DOHH2 (cell line): ENCODE measurements around the gene SIDT2.
"Not testable (repeated sequence)": the region's sequence is repeated elsewhere in the genome, so short reads cannot be mapped to it uniquely, and the experiment has no call there.

Source experiments
- H3F3A ChIP-seq: fragments of 200-600 bp; sonication (generic), shearing (Covaris generic); 2 replicates; pipeline ENCODE4 v1.6.0; 2016; ENCODE audit warnings: antibody characterized with exemption, mild to moderate bottlenecking; ENCODE audit not compliant: control insufficient read depth, insufficient read depth
- H3K27ac ChIP-seq: fragments of 200-600 bp; sonication (generic); 2 replicates; pipeline ENCODE4 v1.5.1; 2014; ENCODE audit warnings: low read depth, mild to moderate bottlenecking, low read length, moderate library complexity
- H3K27me3 ChIP-seq: fragments of 200-600 bp; sonication (generic); 2 replicates; pipeline ENCODE4 v1.6.1; 2014; ENCODE audit warnings: mild to moderate bottlenecking, low read length, mixed read lengths; ENCODE audit not compliant: control insufficient read depth
- H3K36me3 ChIP-seq: fragments of 200-600 bp; sonication (generic); 2 replicates; pipeline ENCODE4 v1.6.1; 2014; ENCODE audit warnings: mild to moderate bottlenecking, low read length, moderate library complexity, mixed read lengths; ENCODE audit not compliant: control insufficient read depth
- H3K4me1 ChIP-seq: fragments of 200-600 bp; sonication (generic); 2 replicates; pipeline ENCODE4 v1.6.1; 2014; ENCODE audit warnings: mild to moderate bottlenecking, low read length, mixed read lengths; ENCODE audit not compliant: control insufficient read depth
- H3K4me2 ChIP-seq: fragments of 200-600 bp; sonication (generic); 2 replicates; pipeline ENCODE4 v1.6.0; 2014; ENCODE audit warnings: mild to moderate bottlenecking, low read length, moderate library complexity
- H3K4me3 ChIP-seq: fragments of 200-600 bp; sonication (generic); 2 replicates; pipeline ENCODE4 v1.5.1; 2014; ENCODE audit warnings: mild to moderate bottlenecking, low read length, mixed read lengths
- H3K79me2 ChIP-seq: fragments of 200-600 bp; sonication (generic); 2 replicates; pipeline ENCODE4 v1.6.1; 2014; ENCODE audit warnings: mild to moderate bottlenecking, low read length, mixed read lengths; ENCODE audit not compliant: control insufficient read depth
- H3K9me2 ChIP-seq: fragments of 200-600 bp; sonication (generic); replicated peaks from 2 replicates; pipeline ENCODE4 v1.6.1; 2014; ENCODE audit warnings: mild to moderate bottlenecking, low read length, mixed read lengths; ENCODE audit not compliant: control insufficient read depth
- H3K9me3 ChIP-seq: fragments of 200-600 bp; sonication (generic); 2 replicates; pipeline ENCODE4 v1.6.1; 2014; ENCODE audit warnings: antibody characterized with exemption, low read length, mixed read lengths; ENCODE audit not compliant: control insufficient read depth, insufficient read depth
- H4K20me1 ChIP-seq: fragments of 200-600 bp; sonication (generic); 2 replicates; pipeline ENCODE4 v1.6.0; 2014; ENCODE audit warnings: low read depth, mild to moderate bottlenecking, antibody characterized with exemption, low read length, moderate library complexity; ENCODE audit not compliant: control insufficient read depth, insufficient read depth
- EZH2phosphoT487 ChIP-seq: fragments of 200-600 bp; sonication (generic); IDR thresholded peaks from 2 replicates; pipeline ENCODE4 v1.6.1; 2017; ENCODE audit warnings: borderline replicate concordance, mild to moderate bottlenecking, antibody characterized with exemption, low read length, moderate library complexity, mixed read lengths
- TF ChIP-seq, protein P1 (sequence below): fragments of 200-600 bp; sonication (generic); IDR thresholded peaks from one replicate; pipeline ENCODE4 v1.5.1; 2014; ENCODE audit warnings: antibody characterized with exemption, mild to moderate bottlenecking, low read depth, low read length; ENCODE audit not compliant: poor library complexity, severe bottlenecking

Gene SIDT2

DNA sequence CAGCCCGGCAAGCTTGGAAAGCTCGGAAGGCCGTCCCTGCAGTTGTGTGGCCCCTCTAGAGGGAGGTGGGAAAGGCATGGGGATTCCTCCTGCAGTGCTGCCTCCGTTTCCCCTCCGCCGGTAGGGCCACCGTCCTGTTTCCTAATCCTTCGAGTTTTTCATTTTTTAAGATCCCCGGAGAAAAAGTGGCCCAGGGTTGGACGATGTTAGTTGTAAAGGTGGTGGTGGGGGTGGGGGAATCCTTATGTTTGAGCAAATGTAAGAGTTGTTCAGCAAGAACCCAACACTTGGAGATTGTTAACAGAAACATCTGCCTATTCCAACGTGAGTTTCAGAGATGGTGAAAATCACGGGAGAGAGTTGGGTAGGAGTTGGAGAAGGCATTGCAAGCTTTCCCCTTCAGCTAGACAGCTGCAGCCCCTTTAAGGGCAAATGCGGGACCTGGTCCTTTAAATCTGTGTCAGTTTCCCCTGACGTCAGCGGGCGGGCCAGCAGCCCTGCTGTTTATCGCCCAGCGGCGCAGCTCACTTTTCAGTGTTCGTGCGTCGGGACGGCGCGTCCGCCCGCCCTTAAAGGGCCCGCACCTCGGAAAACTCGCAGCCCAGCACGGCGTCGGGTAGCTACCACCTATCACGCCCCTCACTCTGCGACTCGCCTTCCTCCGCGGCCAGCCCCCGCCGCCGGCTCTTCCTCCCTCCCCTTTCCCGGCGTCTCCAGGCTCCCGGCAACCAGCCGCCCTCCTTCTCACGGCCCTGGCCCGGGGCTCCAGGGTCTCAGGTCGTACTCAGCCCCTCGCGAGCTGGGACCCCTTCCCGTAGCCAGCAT is at the start of gene SIDT2:
SIDT2 (plus strand) TSS at position 534 of the 825 bp plus-strand sequence. CDS start 521 bp downstream, outside the sequence.
- H3K27me3 ChIP-seq, result no peaks in the 10 kb centered on the region
- H3K79me2 ChIP-seq, result peaks cover 3% of the 10 kb centered on the region; the same call in 1 of the 2 replicates
- peak within 1 kb of the TSS; percentile 98 for H3K4me2 ChIP-seq
- TF ChIP-seq EZH2phosphoT487, result no peak
- TF ChIP-seq, protein P1, sequence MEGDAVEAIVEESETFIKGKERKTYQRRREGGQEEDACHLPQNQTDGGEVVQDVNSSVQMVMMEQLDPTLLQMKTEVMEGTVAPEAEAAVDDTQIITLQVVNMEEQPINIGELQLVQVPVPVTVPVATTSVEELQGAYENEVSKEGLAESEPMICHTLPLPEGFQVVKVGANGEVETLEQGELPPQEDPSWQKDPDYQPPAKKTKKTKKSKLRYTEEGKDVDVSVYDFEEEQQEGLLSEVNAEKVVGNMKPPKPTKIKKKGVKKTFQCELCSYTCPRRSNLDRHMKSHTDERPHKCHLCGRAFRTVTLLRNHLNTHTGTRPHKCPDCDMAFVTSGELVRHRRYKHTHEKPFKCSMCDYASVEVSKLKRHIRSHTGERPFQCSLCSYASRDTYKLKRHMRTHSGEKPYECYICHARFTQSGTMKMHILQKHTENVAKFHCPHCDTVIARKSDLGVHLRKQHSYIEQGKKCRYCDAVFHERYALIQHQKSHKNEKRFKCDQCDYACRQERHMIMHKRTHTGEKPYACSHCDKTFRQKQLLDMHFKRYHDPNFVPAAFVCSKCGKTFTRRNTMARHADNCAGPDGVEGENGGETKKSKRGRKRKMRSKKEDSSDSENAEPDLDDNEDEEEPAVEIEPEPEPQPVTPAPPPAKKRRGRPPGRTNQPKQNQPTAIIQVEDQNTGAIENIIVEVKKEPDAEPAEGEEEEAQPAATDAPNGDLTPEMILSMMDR, result no peak
- H4K20me1 ChIP-seq, result no peaks in the 10 kb centered on the region
- H3F3A ChIP-seq, result peaks cover 7% of the 10 kb centered on the region
- peak within 1 kb of the TSS; percentile 33 for H3K27ac ChIP-seq
- H3K9me3 ChIP-seq, result no peaks in the 10 kb centered on the region
- 0 out of 2 replicates have a peak, but pooled peaks cover 8% of the 10 kb centered on the region for H3K36me3 ChIP-seq
- H3K4me1 ChIP-seq, result peaks cover 34% of the 10 kb centered on the region
- peak within 1 kb of the TSS; percentile 97 for H3K4me3 ChIP-seq
- no peaks in the 10 kb centered on the region for H3K9me2 ChIP-seq

DNA sequence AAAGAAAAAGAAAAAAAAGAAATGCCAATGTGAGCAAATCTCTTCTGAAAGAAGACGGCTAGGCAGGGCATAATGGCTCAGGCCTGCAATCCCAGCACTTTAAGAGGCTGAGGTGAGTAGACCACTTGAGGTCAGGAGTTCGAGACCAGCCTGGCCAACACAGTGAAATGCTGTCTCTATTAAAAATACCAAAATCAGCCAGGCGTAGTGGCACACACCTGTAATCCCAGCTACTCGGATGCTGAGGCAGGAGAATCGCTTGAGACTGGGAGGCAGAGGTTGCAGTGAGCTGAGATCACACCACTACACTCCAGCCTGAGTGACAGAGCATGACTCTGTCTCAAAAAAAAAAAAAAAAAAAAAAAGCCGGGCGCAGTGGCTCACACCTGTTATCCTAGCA is 48.1 kb upstream of the SIDT2 start:
- not testable (repeated sequence) for H3K27me3 ChIP-seq, H3F3A ChIP-seq, H4K20me1 ChIP-seq, H3K79me2 ChIP-seq, H3K4me2 ChIP-seq, H3K9me2 ChIP-seq, H3K36me3 ChIP-seq, H3K9me3 ChIP-seq, H3K4me3 ChIP-seq, H3K4me1 ChIP-seq, H3K27ac ChIP-seq

DNA sequence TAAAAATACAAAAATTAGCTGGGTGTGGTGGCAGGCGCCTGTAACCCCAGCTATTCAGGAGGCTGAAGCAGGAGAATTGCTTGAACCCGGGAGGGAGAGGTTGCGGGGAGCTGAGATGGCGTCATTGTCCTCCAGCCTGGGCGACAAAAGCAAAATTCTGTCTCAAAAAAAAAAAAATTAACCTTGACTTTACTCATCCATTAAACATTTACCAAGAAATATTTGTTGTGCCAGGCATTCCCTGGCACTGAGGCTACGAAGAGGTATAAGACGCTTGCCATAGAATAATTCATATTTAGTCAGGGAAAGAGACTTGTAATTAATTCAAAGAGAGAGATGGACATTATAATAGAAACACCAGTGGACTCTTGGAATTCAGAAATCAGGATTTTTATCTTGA is 47.7 kb upstream of the SIDT2 start:
- Histone ChIP-seq H3K4me3 (no peak overlapping the region), H3K9me2 (no peaks in the 10 kb centered on the region), H3K4me2 (no peak overlapping the region), H3K9me3 (no peaks in the 10 kb centered on the region), H3K4me1 (peaks cover 10% of the 10 kb centered on the region), H3K79me2 (no peaks in the 10 kb centered on the region), H3K27ac (no peak overlapping the region), H3K36me3 (no peaks in the 10 kb centered on the region), H3K27me3 (peaks cover 4% of the 10 kb centered on the region; the same call in 1 of the 2 replicates), H4K20me1 (no peaks in the 10 kb centered on the region), H3F3A (no peaks in the 10 kb centered on the region)
- no peak for TF ChIP-seq EZH2phosphoT487
- TF ChIP-seq, protein P1, result no peak

DNA sequence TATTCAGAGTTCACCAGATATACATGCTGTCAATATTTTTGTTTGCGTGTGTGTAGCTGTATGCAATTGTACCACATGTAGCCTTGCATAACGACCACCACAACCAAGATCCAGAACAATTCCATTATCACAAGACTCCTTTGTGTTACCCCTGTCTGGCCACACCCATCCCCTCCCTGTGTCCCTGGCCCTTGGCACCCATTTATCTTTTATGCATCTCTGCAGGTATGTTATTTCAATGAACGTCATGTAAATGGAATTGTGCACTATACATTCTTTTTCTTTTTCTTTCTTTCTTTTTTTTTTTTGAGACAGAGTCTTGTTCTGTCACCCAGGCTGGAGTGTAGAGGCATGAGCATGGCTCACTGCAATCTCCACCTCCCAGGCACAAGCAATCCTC is 44.1 kb upstream of the SIDT2 start:
- no peaks in the 10 kb centered on the region for H3K36me3 ChIP-seq
- H3K9me3 ChIP-seq, result no peaks in the 10 kb centered on the region
- no peaks in the 10 kb centered on the region for H3K4me1 ChIP-seq
- TF ChIP-seq, protein P1, result no peak
- no peak for TF ChIP-seq EZH2phosphoT487
- H3K4me2 ChIP-seq, result no peak overlapping the region
- no peaks in the 10 kb centered on the region for H3K9me2 ChIP-seq
- H3K27ac ChIP-seq, result no peak overlapping the region
- H4K20me1 ChIP-seq, result no peaks in the 10 kb centered on the region
- H3F3A ChIP-seq, result no peaks in the 10 kb centered on the region
- H3K27me3 ChIP-seq, result no peaks in the 10 kb centered on the region
- H3K79me2 ChIP-seq, result no peaks in the 10 kb centered on the region
- H3K4me3 ChIP-seq, result no peak overlapping the region

DNA sequence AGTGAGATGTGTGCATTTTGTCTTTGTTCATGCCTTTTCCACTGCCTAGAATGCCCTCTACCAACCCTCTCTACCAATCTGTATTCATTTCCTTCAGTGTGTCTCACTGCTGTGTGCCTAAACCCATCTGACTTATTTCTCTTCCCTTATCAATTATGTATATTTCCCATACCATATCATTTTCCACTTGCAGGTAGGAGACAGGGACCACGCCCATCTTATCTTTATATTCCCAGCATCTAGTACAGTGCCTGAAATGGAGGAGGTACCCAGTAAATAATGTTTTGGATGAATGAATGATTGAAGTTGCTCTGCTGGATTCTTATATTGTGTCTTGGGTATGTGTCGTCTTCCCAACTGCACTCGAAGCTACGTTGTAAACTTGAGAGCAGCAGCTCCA is 43.6 kb upstream of the SIDT2 start:
- H4K20me1 ChIP-seq, H3K9me3 ChIP-seq, H3K4me1 ChIP-seq, H3K4me3 ChIP-seq, H3K4me2 ChIP-seq, H3K27me3 ChIP-seq, H3K9me2 ChIP-seq, H3K79me2 ChIP-seq, H3K36me3 ChIP-seq, H3F3A ChIP-seq, H3K27ac ChIP-seq: not testable (repeated sequence)
